ENCODE measurements around the gene IHH. TPM values are rescaled to one million over a fixed set of nuclear protein-coding genes. Genes with fewer than 3 reads are reported as not detected.

IHH gene
- 0.06 TPM for polyA plus RNA-seq (2013, experiment 1 of 2; ENCODE audit: insufficient read length)
- not detected for polyA plus RNA-seq (2013, experiment 2 of 2; ENCODE audit: insufficient read length)

- no peak for DNase-seq
Observed at GRCh38 chr2:219060821-219061791, at the start of gene IHH. Gene IHH, minus strand, starts transcription at chr2:219060921. Its CDS starts 454 bp downstream, at chr2:219060467.

GRCh38 chr2:219109471-219109870 lies 48.8 kb upstream of the IHH start:
- DNase-seq = no peak

GRCh38 chr2:219107758-219108157 lies 47.0 kb upstream of the IHH start:
- DNase-seq = no peak

GRCh38 chr2:219106251-219106650 lies 45.5 kb upstream of the IHH start:
- DNase-seq = no peak

GRCh38 chr2:219104107-219105035 lies 43.6 kb upstream of the IHH start:
- peak; percentile 20 for DNase-seq

- DNase-seq = peak; percentile 10
Observed at GRCh38 chr2:219099329-219099728, 38.6 kb upstream of the IHH start.

- DNase-seq = no peak
Observed at GRCh38 chr2:219095406-219095935, 34.8 kb upstream of the IHH start.

GRCh38 chr2:219094171-219094570 lies 33.5 kb upstream of the IHH start:
- DNase-seq = no peak

GRCh38 chr2:219090436-219091299 lies 29.9 kb upstream of the IHH start:
- no peak for DNase-seq

- DNase-seq = no peak
Observed at GRCh38 chr2:219089330-219089729, 28.6 kb upstream of the IHH start.

- no peak for DNase-seq
Observed at GRCh38 chr2:219087848-219088247, 27.1 kb upstream of the IHH start.

GRCh38 chr2:219087361-219087760 lies 26.6 kb upstream of the IHH start:
- no peak for DNase-seq

GRCh38 chr2:219086196-219086595 lies 25.5 kb upstream of the IHH start:
- no peak for DNase-seq

- no peak for DNase-seq
Observed at GRCh38 chr2:219084791-219085190, 24.1 kb upstream of the IHH start.

- DNase-seq = no peak
Observed at GRCh38 chr2:219082332-219082958, 21.7 kb upstream of the IHH start.

GRCh38 chr2:219081701-219082331 lies 21.1 kb upstream of the IHH start:
- no peak for DNase-seq

GRCh38 chr2:219081096-219081495 lies 20.4 kb upstream of the IHH start:
- no peak for DNase-seq

GRCh38 chr2:219079417-219079816 lies 18.7 kb upstream of the IHH start:
- DNase-seq = no peak

GRCh38 chr2:219078951-219079350 lies 18.2 kb upstream of the IHH start:
- no peak for DNase-seq

GRCh38 chr2:219078126-219078525 lies 17.4 kb upstream of the IHH start:
- DNase-seq = no peak

GRCh38 chr2:219076253-219076652 lies 15.5 kb upstream of the IHH start:
- no peak for DNase-seq
